Measurements from ENCODE around the gene MYOM3. TPM values are rescaled to one million over a fixed set of nuclear protein-coding genes. Genes with fewer than 3 reads are reported as not detected.

Gene MYOM3
- polyA plus RNA-seq, 1 donor (not counting 4 experiments of a cell fraction or from before 2014, with no cell fraction given), result 0.49 TPM

GRCh38 chr1:24070821-24071393 lies 41.0 kb downstream of the MYOM3 start:
- no peaks in the 10 kb centered on the region for H4K20me1 ChIP-seq (ENCODE audit: control insufficient read depth, extremely low read depth, insufficient read depth, low read length)
- H3K9me3 ChIP-seq (ENCODE audit: control insufficient read depth, low read depth, low read length), result no peaks in the 10 kb centered on the region
- dilution Hi-C loops (cut with MboI; ENCODE audit: extremely low pct_ligation_motif_present, low sequenced_read_pairs), result no loop called here
- H3K4me1 ChIP-seq (ENCODE audit: control insufficient read depth, extremely low read depth, insufficient read depth, low read length), result peaks cover 8% of the 10 kb centered on the region
- TF ChIP-seq CTCF (optimal IDR thresholded peaks at IDR 0.05 in 1 of 3, IDR thresholded peaks at IDR 0.05 in 1 of 3, conservative IDR thresholded peaks at IDR 0.05 in 1 of 3; ENCODE audit: extremely low read depth in 1 of 3, insufficient read depth in 2 of 3, low read length in 3 of 3) (peak; percentile 94 to 99 (median 95)), EZH2 (IDR thresholded peaks at IDR 0.05; ENCODE audit: low read length) (no peak)
- peak; percentile 41 for DNase-seq (ENCODE audit: low read depth, low spot score)
- H3K9me1 ChIP-seq (ENCODE audit: control insufficient read depth, extremely low read depth, insufficient read depth, low read length), result no peaks in the 10 kb centered on the region
- FAIRE-seq, result peak; percentile 96
- H3K79me2 ChIP-seq (ENCODE audit: control insufficient read depth, insufficient read depth, low read length), result no peaks in the 10 kb centered on the region
- no peak overlapping the region for H3K27ac ChIP-seq (ENCODE audit: control insufficient read depth, insufficient read depth, low read length)
- H3K27me3 ChIP-seq (ENCODE audit: control insufficient read depth, extremely low read depth, insufficient read depth, low read length), result no peaks in the 10 kb centered on the region
- H3K4me2 ChIP-seq (ENCODE audit: control insufficient read depth, extremely low read depth, insufficient read depth, low read depth, low read length), result peak overlapping the region; percentile 85
- H2AFZ ChIP-seq (ENCODE audit: control insufficient read depth, low read length), result peak overlapping the region; percentile 84
- no peaks in the 10 kb centered on the region for H3K36me3 ChIP-seq (ENCODE audit: control insufficient read depth in 2 of 2, extremely low read depth in 1 of 2, insufficient read depth in 2 of 2, low read length in 2 of 2)
- H3K9ac ChIP-seq (ENCODE audit: control insufficient read depth, extremely low read depth, insufficient read depth, low read length), result peak overlapping the region; percentile 50
- H3K4me3 ChIP-seq (ENCODE audit: control insufficient read depth in 2 of 3, extremely low read depth in 1 of 3, insufficient read depth in 2 of 3, low read depth in 1 of 3, low read length in 3 of 3), result peak overlapping the region in 1 of 3 experiments; percentile 55

DNA sequence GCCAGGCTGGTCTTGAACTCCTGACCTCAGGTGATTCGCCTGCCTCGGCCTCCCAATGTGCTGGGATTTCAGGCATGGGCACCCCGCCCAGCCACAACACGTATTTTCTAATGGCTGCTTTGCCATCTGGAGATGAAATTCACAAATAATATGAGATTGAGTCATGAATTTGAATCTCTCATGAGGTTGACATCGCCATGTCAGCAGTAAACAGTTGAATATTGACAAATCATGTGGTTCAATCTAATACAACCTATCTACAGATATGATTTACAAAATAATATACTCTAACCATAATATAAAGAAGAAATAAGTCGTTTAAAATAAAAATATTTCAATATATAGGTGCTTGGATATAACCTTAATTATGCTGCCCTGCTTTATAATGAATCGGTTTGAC lies 42.1 kb downstream of the MYOM3 start:
- H4K20me1 ChIP-seq (ENCODE audit: control insufficient read depth, extremely low read depth, insufficient read depth, low read length), result no peaks in the 10 kb centered on the region
- DNase-seq (ENCODE audit: low read depth, low spot score) (no peak), FAIRE-seq (no peak)
- dilution Hi-C loops (cut with MboI; ENCODE audit: extremely low pct_ligation_motif_present, low sequenced_read_pairs), result no loop called here
- no peak overlapping the region for H3K9ac ChIP-seq (ENCODE audit: control insufficient read depth, extremely low read depth, insufficient read depth, low read length)
- H3K4me3 ChIP-seq (ENCODE audit: control insufficient read depth in 2 of 3, extremely low read depth in 1 of 3, insufficient read depth in 2 of 3, low read depth in 1 of 3, low read length in 3 of 3), result no peak overlapping the region
- H3K27ac ChIP-seq (ENCODE audit: control insufficient read depth, insufficient read depth, low read length), result no peak overlapping the region
- H3K4me2 ChIP-seq (ENCODE audit: control insufficient read depth, extremely low read depth, insufficient read depth, low read depth, low read length), result no peak overlapping the region
- H2AFZ ChIP-seq (ENCODE audit: control insufficient read depth, low read length), result no peak overlapping the region
- H3K36me3 ChIP-seq (ENCODE audit: control insufficient read depth in 2 of 2, extremely low read depth in 1 of 2, insufficient read depth in 2 of 2, low read length in 2 of 2), result no peaks in the 10 kb centered on the region
- no peak for TF ChIP-seq EZH2 (IDR thresholded peaks at IDR 0.05; ENCODE audit: low read length)
- no peak for TF ChIP-seq CTCF (optimal IDR thresholded peaks at IDR 0.05 in 1 of 3, IDR thresholded peaks at IDR 0.05 in 1 of 3, conservative IDR thresholded peaks at IDR 0.05 in 1 of 3; ENCODE audit: extremely low read depth in 1 of 3, insufficient read depth in 2 of 3, low read length in 3 of 3)
- no peaks in the 10 kb centered on the region for H3K9me3 ChIP-seq (ENCODE audit: control insufficient read depth, low read depth, low read length)
- H3K9me1 ChIP-seq (ENCODE audit: control insufficient read depth, extremely low read depth, insufficient read depth, low read length), result no peaks in the 10 kb centered on the region
- no peaks in the 10 kb centered on the region for H3K79me2 ChIP-seq (ENCODE audit: control insufficient read depth, insufficient read depth, low read length)
- H3K4me1 ChIP-seq (ENCODE audit: control insufficient read depth, extremely low read depth, insufficient read depth, low read length), result peaks cover 8% of the 10 kb centered on the region
- no peaks in the 10 kb centered on the region for H3K27me3 ChIP-seq (ENCODE audit: control insufficient read depth, extremely low read depth, insufficient read depth, low read length)
